Upper lobe of left lung (tissue), 6 donors: Measurements from ENCODE around the gene ARHGAP23. TPM values are rescaled to one million over a fixed set of nuclear protein-coding genes. Genes with fewer than 3 reads are reported as not detected.

ENCODE experiments used
- ATAC-seq, 2 donors: fragments of 200-7000 bp; cut with Tn5 transposase; one replicate each; pipeline ENCODE4 v1.9.1; 2022; ENCODE audit warnings: mild to moderate bottlenecking in 2 of 2, moderate library complexity in 2 of 2; ENCODE audit not compliant: low FRiP score in 2 of 2
- DNase-seq, 2 donors: peaks; one replicate each; pipeline ENCODE4 v3.0.0-alpha.2; 2019 to 2020
- H3K27ac ChIP-seq, 4 donors: fragments of 200-600 bp; sonication (generic); one replicate each; pipeline ENCODE4 v1.5.1; 2016 to 2019
- H3K27me3 ChIP-seq, 4 donors: fragments of 200-600 bp; sonication (generic); one replicate each; pipeline ENCODE4 v1.5.1; 2017 to 2019
- H3K36me3 ChIP-seq, 4 donors: fragments of 200-600 bp; sonication (generic); one replicate each; pipeline ENCODE4 v1.5.1; 2016 to 2019
- H3K4me1 ChIP-seq, 4 donors: fragments of 200-600 bp; sonication (generic); one replicate each; pipeline ENCODE4 v1.5.1; 2018 to 2019
- H3K4me3 ChIP-seq, 4 donors: fragments of 200-600 bp; sonication (generic); one replicate each; pipeline ENCODE4 v1.5.1; 2017 to 2019; ENCODE audit warnings: mild to moderate bottlenecking in 2 of 4, moderate library complexity in 1 of 4
- H3K9me3 ChIP-seq, 4 donors: fragments of 200-600 bp; sonication (generic); one replicate each; pipeline ENCODE4 v1.5.1; 2018 to 2019
- CTCF ChIP-seq, 6 experiments: fragments of 450-650 bp in 4 of 6; fragments of 200-600 bp in 2 of 6; sonication (generic) in 2 of 6; IDR thresholded peaks; one replicate each; pipeline ENCODE4 v1.5.1; 2016 to 2019; ENCODE audit warnings: antibody characterized with exemption in 6 of 6
- EP300 ChIP-seq, 4 donors: sonication (generic); formaldehyde crosslinking; IDR thresholded peaks; one replicate each; pipeline ENCODE4 v1.5.1; 2017; ENCODE audit warnings: antibody characterized with exemption in 4 of 4, control low read depth in 2 of 4
- POLR2A ChIP-seq, 4 donors: fragments of 450-650 bp; IDR thresholded peaks; one replicate each; pipeline ENCODE4 v1.5.1; 2016 to 2017; ENCODE audit warnings: antibody characterized with exemption in 4 of 4, mild to moderate bottlenecking in 2 of 4
- POLR2AphosphoS5 ChIP-seq, 2 donors: sonication (generic); formaldehyde crosslinking; IDR thresholded peaks; one replicate each; pipeline ENCODE4 v1.5.1; 2017; ENCODE audit warnings: antibody characterized with exemption in 2 of 2
- WGBS, 2 donors: methylation state at CpG; one replicate each; pipeline ENCODE4 v1.1.5; 2017 to 2018; 5-methylcytosine and 5-hydroxymethylcytosine counted together
- total RNA-seq, 6 donors: library from RNA; depleted of rRNA in 4 of 6; stranded (reverse); fragments of >200 nt in 4 of 6; gene quantifications; one replicate each; pipeline versions ENCODE4 v1.1.0 to v1.2.1, GENCODE V29; 2016 to 2021
- donor health status: DM: no; HTN: no; CAD: no; lungs with moderate emphysema.
- donor health status: DM: no; HTN: yes; CAD: no; lungs with severe emphysema.

Gene ARHGAP23
- total RNA-seq, 6 donors from 2014 or later: 30.4 to 104 (median 70.1) TPM

GRCh38 chr17:38533866-38534497 lies 105.7 kb downstream of the ARHGAP23 start:
- Histone ChIP-seq H3K27me3 (peaks cover 0 to 9% (median 4%) of the 10 kb centered on the region in 4 donors), H3K9me3 (no peaks in the 10 kb centered on the region), H3K36me3 (no peaks in the 10 kb centered on the region), H3K4me3 (no peak overlapping the region), H3K4me1 (no peaks in the 10 kb centered on the region), H3K27ac (no peak overlapping the region)
- DNase-seq (no peak), ATAC-seq (peak in 1 of 2 donors; percentile 43)
- TF ChIP-seq POLR2AphosphoS5 (IDR thresholded peaks at IDR 0.05) (no peak), POLR2A (IDR thresholded peaks at IDR 0.05) (no peak)
- 51 to 58% methylated on average over 8 to 10 of the region's 13 CpGs for WGBS, 2 donors

GRCh38 chr17:38534498-38534885 lies 106.2 kb downstream of the ARHGAP23 start:
- no peak for DNase-seq
- Histone ChIP-seq H3K27me3 (peaks cover 0 to 9% (median 4%) of the 10 kb centered on the region in 4 donors), H3K4me3 (no peak overlapping the region), H3K4me1 (no peaks in the 10 kb centered on the region), H3K36me3 (no peaks in the 10 kb centered on the region), H3K27ac (no peak overlapping the region), H3K9me3 (no peaks in the 10 kb centered on the region)
- WGBS, 2 donors: 72 to 74% methylated on average over 7 of the region's 7 CpGs
- no peak for ATAC-seq
- no peak for TF ChIP-seq POLR2AphosphoS5 (IDR thresholded peaks at IDR 0.05)
- no peak for TF ChIP-seq POLR2A (IDR thresholded peaks at IDR 0.05)

- Histone ChIP-seq H3K4me1 (no peaks in the 10 kb centered on the region), H3K27ac (no peak overlapping the region), H3K36me3 (no peaks in the 10 kb centered on the region), H3K9me3 (no peaks in the 10 kb centered on the region), H3K4me3 (no peak overlapping the region), H3K27me3 (peaks cover 0 to 9% (median under 1%) of the 10 kb centered on the region in 4 donors)
- ATAC-seq: no peak
- no peak for DNase-seq
- 75 to 76% methylated on average over 8 of the region's 8 CpGs for WGBS, 2 donors
- TF ChIP-seq POLR2A (IDR thresholded peaks at IDR 0.05) (no peak), CTCF (IDR thresholded peaks at IDR 0.05) (no peak), POLR2AphosphoS5 (IDR thresholded peaks at IDR 0.05) (no peak), EP300 (IDR thresholded peaks at IDR 0.05) (no peak)
Observed at GRCh38 chr17:38535886-38536285, 107.6 kb downstream of the ARHGAP23 start.

GRCh38 chr17:38536661-38537060 lies 108.4 kb downstream of the ARHGAP23 start:
- H3K4me1 ChIP-seq: no peaks in the 10 kb centered on the region
- no peak overlapping the region for H3K27ac ChIP-seq
- no peak for TF ChIP-seq POLR2A (IDR thresholded peaks at IDR 0.05)
- TF ChIP-seq POLR2AphosphoS5 (IDR thresholded peaks at IDR 0.05): no peak
- no peak for TF ChIP-seq EP300 (IDR thresholded peaks at IDR 0.05)
- no peak for TF ChIP-seq CTCF (IDR thresholded peaks at IDR 0.05)
- H3K36me3 ChIP-seq: no peaks in the 10 kb centered on the region
- WGBS, 2 donors: 76 to 94% methylated on average over 4 of the region's 4 CpGs
- H3K9me3 ChIP-seq: no peaks in the 10 kb centered on the region
- H3K27me3 ChIP-seq: peaks cover 0 to 9% (median 0%) of the 10 kb centered on the region in 4 donors
- no peak for DNase-seq
- no peak overlapping the region for H3K4me3 ChIP-seq
- ATAC-seq: no peak

GRCh38 chr17:38538906-38539305 lies 110.6 kb downstream of the ARHGAP23 start:
- ATAC-seq (no peak), DNase-seq (no peak)
- H3K4me3 ChIP-seq: no peak overlapping the region
- WGBS, 2 donors: 83 to 85% methylated on average over 9 of the region's 9 CpGs
- H3K27me3 ChIP-seq: peaks cover 0 to 4% (median 0%) of the 10 kb centered on the region in 4 donors
- no peaks in the 10 kb centered on the region for H3K9me3 ChIP-seq
- no peaks in the 10 kb centered on the region for H3K4me1 ChIP-seq
- TF ChIP-seq EP300 (IDR thresholded peaks at IDR 0.05) (no peak), POLR2AphosphoS5 (IDR thresholded peaks at IDR 0.05) (no peak), CTCF (IDR thresholded peaks at IDR 0.05) (no peak), POLR2A (IDR thresholded peaks at IDR 0.05) (no peak)
- H3K36me3 ChIP-seq: no peaks in the 10 kb centered on the region
- no peak overlapping the region for H3K27ac ChIP-seq

GRCh38 chr17:38539386-38539785 lies 111.1 kb downstream of the ARHGAP23 start:
- ATAC-seq (no peak), DNase-seq (no peak)
- TF ChIP-seq POLR2AphosphoS5 (IDR thresholded peaks at IDR 0.05): no peak
- TF ChIP-seq EP300 (IDR thresholded peaks at IDR 0.05): no peak
- no peak for TF ChIP-seq POLR2A (IDR thresholded peaks at IDR 0.05)
- no peak for TF ChIP-seq CTCF (IDR thresholded peaks at IDR 0.05)
- H3K4me3 ChIP-seq: no peak overlapping the region
- no peak overlapping the region for H3K27ac ChIP-seq
- peaks cover 0 to 4% (median 0%) of the 10 kb centered on the region in 4 donors for H3K27me3 ChIP-seq
- WGBS, 2 donors: 70 to 83% methylated on average over 8 of the region's 8 CpGs
- H3K9me3 ChIP-seq: no peaks in the 10 kb centered on the region
- no peaks in the 10 kb centered on the region for H3K4me1 ChIP-seq
- no peaks in the 10 kb centered on the region for H3K36me3 ChIP-seq
